Measurements from ENCODE around the gene WDR6. TPM values are rescaled to one million over a fixed set of nuclear protein-coding genes. Genes with fewer than 3 reads are reported as not detected.

Gene WDR6
- total and polyA plus RNA-seq, 10 of the 15 experiments (the other 5 are each of a cell fraction or from before 2014, with no cell fraction given): 21.3 to 169 (median 107) TPM

DNA sequence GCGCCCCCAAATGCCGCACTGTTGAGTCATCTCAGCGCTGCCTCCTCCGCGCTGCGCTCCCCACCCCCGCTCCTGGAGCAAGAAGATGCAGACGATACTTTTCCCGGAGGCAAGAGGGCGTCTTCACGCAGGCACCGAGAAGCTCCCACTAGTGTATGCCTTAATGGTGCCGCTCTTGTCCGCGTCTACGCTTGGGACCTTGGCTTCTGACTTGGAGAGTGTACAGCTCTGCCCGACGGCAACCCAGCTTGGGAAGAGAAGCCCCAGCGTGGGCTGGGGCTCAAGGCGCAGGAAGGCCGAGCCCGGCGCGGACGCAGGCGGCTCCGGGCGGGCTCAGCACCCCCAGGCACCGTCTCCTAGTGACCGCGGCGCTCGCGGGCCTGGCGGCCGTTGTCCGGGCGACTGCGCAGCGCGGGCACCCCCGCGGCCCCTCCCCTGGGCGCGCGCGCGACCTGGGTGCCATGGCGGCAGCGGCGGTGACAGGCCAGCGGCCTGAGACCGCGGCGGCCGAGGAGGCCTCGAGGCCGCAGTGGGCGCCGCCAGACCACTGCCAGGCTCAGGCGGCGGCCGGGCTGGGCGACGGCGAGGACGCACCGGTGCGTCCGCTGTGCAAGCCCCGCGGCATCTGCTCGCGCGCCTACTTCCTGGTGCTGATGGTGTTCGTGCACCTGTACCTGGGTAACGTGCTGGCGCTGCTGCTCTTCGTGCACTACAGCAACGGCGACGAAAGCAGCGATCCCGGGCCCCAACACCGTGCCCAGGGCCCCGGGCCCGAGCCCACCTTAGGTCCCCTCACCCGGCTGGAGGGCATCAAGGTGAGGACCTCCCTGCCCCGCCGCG lies 17.2 kb upstream of the WDR6 start, which contains the start of gene P4HTM (continued):
- TF ChIP-seq, protein P1, sequence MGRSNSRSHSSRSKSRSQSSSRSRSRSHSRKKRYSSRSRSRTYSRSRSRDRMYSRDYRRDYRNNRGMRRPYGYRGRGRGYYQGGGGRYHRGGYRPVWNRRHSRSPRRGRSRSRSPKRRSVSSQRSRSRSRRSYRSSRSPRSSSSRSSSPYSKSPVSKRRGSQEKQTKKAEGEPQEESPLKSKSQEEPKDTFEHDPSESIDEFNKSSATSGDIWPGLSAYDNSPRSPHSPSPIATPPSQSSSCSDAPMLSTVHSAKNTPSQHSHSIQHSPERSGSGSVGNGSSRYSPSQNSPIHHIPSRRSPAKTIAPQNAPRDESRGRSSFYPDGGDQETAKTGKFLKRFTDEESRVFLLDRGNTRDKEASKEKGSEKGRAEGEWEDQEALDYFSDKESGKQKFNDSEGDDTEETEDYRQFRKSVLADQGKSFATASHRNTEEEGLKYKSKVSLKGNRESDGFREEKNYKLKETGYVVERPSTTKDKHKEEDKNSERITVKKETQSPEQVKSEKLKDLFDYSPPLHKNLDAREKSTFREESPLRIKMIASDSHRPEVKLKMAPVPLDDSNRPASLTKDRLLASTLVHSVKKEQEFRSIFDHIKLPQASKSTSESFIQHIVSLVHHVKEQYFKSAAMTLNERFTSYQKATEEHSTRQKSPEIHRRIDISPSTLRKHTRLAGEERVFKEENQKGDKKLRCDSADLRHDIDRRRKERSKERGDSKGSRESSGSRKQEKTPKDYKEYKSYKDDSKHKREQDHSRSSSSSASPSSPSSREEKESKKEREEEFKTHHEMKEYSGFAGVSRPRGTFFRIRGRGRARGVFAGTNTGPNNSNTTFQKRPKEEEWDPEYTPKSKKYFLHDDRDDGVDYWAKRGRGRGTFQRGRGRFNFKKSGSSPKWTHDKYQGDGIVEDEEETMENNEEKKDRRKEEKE (IDR thresholded peaks at IDR 0.05): no peak
- TF ChIP-seq YY1 (IDR thresholded peaks at IDR 0.05; ENCODE audit: low read depth, low read length) (peak; percentile 88), RBBP5 (conservative IDR thresholded peaks at IDR 0.05) (no peak), NFIC (IDR thresholded peaks at IDR 0.05; ENCODE audit: low read depth, low read length) (no peak), TBL1XR1 (IDR thresholded peaks at IDR 0.05; ENCODE audit: low read depth, low read length) (no peak), RELA (IDR thresholded peaks at IDR 0.05; ENCODE audit: borderline replicate concordance, partially characterized antibody) (no peak), FOXK2 (IDR thresholded peaks at IDR 0.05) (no peak), JUND (IDR thresholded peaks at IDR 0.05; ENCODE audit: low read depth, low read length) (peak; percentile 59; the same call in 1 of the 2 replicates), PML (IDR thresholded peaks at IDR 0.05; ENCODE audit: low read length) (no peak), POLR2AphosphoS2 (IDR thresholded peaks at IDR 0.05; ENCODE audit: low read depth, low read length) (no peak), BMI1 (IDR thresholded peaks at IDR 0.05; ENCODE audit: borderline replicate concordance) (no peak), DPF2 (IDR thresholded peaks at IDR 0.05) (peak; percentile 72), EP300 (IDR thresholded peaks at IDR 0.05; ENCODE audit: borderline replicate concordance in 1 of 2, control insufficient read depth in 1 of 2, low read depth in 2 of 2, low read length in 2 of 2) (0 out of 4 replicates have a peak, but pooled peaks of 1 of the 2 experiments have one; percentile 13), NR2C1 (IDR thresholded peaks at IDR 0.05) (peak; percentile 38; the same call in 1 of the 2 replicates), SIX5 (IDR thresholded peaks at IDR 0.05; ENCODE audit: low read depth, low read length, severe bottlenecking) (no peak), ESRRA (IDR thresholded peaks at IDR 0.05; ENCODE audit: low read length) (no peak), HDGF (IDR thresholded peaks at IDR 0.05) (peak; percentile 34; the same call in 1 of the 2 replicates), TAF1 (IDR thresholded peaks at IDR 0.05; ENCODE audit: borderline replicate concordance, low read depth, low read length) (peak; percentile 39; the same call in 1 of the 2 replicates), BRCA1 (IDR thresholded peaks at IDR 0.05; ENCODE audit: low read depth, low read length) (no peak), STAT3 (IDR thresholded peaks at IDR 0.05; ENCODE audit: low read depth, low read length) (no peak), STAT1 (conservative IDR thresholded peaks at IDR 0.05) (peak; percentile 69; the same call in 1 of the 2 replicates), HCFC1 (IDR thresholded peaks at IDR 0.05; ENCODE audit: low read length) (no peak), CREM (IDR thresholded peaks at IDR 0.05; ENCODE audit: low read depth) (peak; percentile 84), TCF3 (IDR thresholded peaks at IDR 0.05; ENCODE audit: borderline replicate concordance, insufficient read depth, low read depth, low read length) (no peak)
- TF ChIP-seq, protein P2, sequence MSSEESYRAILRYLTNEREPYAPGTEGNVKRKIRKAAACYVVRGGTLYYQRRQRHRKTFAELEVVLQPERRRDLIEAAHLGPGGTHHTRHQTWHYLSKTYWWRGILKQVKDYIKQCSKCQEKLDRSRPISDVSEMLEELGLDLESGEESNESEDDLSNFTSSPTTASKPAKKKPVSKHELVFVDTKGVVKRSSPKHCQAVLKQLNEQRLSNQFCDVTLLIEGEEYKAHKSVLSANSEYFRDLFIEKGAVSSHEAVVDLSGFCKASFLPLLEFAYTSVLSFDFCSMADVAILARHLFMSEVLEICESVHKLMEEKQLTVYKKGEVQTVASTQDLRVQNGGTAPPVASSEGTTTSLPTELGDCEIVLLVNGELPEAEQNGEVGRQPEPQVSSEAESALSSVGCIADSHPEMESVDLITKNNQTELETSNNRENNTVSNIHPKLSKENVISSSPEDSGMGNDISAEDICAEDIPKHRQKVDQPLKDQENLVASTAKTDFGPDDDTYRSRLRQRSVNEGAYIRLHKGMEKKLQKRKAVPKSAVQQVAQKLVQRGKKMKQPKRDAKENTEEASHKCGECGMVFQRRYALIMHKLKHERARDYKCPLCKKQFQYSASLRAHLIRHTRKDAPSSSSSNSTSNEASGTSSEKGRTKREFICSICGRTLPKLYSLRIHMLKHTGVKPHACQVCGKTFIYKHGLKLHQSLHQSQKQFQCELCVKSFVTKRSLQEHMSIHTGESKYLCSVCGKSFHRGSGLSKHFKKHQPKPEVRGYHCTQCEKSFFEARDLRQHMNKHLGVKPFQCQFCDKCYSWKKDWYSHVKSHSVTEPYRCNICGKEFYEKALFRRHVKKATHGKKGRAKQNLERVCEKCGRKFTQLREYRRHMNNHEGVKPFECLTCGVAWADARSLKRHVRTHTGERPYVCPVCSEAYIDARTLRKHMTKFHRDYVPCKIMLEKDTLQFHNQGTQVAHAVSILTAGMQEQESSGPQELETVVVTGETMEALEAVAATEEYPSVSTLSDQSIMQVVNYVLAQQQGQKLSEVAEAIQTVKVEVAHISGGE (CRISPR knock-in tag; IDR thresholded peaks at IDR 0.05): no peak
- TF ChIP-seq, protein P3, sequence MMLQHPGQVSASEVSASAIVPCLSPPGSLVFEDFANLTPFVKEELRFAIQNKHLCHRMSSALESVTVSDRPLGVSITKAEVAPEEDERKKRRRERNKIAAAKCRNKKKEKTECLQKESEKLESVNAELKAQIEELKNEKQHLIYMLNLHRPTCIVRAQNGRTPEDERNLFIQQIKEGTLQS (IDR thresholded peaks at IDR 0.05; ENCODE audit: borderline replicate concordance, extremely low read depth, low read depth, low read length): no peak
